ENCODE results near the gene DNAJC25.
"Not testable (repeated sequence)": the region's sequence is repeated elsewhere in the genome, so short reads cannot be mapped to it uniquely, and the experiment has no call there.

The DNAJC25 gene

DNA sequence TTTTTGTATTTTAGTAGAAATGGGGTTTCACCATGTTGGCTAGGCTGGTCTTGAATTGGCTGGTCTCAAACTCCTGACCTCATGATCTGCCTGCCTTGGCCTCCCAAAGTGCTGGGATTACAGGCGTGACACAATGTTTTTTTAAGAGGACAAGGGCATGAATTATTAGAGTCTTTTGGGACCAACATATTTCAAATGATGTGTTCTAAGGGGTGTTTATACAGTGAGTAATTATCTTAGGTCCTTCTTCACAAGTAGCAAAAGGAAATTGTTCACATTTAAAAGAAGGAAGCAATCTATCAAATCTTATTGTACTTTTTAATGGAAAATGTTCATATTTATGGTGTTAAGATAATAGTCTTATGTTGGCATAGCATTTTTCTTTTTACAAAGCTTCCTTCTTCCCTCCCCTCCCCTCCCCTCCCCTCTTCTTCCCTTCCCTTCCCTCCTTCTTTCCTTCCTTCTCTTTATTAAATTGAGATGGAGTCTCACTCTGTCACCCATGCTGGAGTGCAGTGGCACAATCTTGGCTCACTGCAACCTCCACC is 37.0 kb downstream of the DNAJC25 start:
- DNase-seq (ENCODE audit: low spot score) = no peak

DNA sequence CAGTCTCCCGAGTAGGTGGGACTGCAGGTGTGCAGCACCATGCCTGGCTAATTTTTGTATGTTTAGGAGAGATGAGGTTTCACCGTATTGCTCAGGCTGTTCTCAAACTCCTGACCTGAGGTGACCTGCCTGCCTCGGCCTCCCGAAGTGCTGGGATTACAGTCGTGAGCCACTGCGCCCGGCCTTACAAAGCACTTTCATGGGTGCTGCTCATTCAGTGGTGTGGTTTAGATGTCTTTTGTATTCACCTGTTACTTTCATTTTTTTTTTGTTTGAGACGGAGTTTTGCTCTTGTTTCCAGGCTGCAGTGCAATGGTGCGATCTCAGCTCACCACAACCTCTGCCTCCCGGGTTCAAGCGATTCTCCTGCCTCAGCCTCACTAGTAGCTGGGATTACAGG is 37.5 kb downstream of the DNAJC25 start:
- not testable (repeated sequence) for DNase-seq (ENCODE audit: low spot score)

DNA sequence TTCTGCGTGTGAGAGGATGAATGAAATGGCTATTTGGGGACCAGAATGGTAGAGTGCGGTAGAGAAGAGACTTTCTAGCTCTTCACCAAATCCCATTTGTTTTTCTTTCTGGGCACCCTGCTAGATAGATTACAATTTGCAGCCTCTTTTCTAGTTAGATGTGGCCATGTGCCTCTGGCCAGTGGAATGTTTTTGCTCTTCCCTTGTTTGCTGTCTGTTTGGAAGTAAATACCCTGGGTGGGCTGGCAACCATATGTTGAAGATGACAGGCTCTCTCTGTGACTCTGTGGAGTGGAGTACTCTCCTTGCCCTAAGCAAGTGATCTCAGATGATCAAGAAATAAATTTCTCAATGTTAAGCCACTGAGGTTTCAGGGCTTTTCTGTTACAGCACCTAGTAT is 43.2 kb downstream of the DNAJC25 start:
- DNase-seq (ENCODE audit: low spot score) = no peak

DNA sequence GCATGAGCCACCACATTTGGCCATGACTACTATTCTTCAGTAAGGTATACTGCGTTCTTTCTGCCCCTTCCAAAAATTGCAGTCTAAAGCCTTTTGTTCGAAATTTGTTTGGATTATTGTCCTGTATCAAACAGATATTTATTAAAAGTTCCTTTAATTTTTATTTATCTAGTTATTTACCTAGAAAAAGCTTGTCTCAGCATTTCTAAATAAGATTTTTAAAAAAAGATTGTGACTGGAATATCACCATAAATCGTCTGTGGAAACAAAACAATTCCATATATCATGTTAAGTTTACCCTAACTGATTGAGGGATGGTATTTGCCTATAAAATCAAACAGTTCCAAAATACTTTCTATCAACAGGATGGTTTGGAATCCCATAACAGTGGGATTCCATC is 45.0 kb downstream of the DNAJC25 start:
- no peak for DNase-seq (ENCODE audit: low spot score)

DNA sequence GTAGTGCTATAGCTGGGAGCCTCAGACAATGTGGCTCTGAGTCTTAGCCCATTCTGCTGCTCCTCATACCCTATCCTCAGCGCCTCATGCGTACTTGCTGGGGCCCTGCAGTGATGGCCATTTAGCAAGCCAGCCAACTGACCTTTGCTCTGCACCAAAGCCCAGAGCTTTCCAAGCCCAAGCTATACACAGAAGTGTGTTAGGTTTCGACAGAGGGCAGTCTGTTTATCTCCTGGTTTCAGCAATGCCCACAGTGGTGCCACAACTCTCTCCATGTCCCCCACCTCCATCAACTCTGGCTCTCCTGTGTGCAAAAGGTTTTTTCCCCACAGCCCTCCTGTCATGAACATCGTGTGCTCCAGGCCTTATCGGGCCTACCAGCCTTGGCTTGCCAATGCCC is 47.2 kb downstream of the DNAJC25 start:
- DNase-seq (ENCODE audit: low spot score) = no peak

DNA sequence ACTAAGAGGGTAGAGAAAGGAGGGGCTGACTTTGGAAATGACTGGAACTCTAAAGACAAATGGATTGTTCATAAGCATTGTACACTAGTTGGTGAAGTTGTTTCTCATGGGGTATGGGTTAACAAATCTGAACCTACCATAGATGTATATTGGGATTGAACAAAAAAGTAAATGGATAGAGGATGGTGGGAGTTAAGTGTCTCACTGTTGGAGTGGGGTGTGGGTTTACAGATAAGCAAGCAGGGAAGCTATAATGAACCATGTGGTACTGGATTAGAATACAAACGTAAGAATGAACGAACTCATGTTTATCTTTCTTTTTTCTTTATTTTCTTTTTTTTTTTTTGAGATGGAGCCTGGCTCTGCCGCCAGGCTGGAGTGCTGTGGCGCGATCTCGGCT is 48.1 kb downstream of the DNAJC25 start:
- no peak for DNase-seq (ENCODE audit: low spot score)

DNA sequence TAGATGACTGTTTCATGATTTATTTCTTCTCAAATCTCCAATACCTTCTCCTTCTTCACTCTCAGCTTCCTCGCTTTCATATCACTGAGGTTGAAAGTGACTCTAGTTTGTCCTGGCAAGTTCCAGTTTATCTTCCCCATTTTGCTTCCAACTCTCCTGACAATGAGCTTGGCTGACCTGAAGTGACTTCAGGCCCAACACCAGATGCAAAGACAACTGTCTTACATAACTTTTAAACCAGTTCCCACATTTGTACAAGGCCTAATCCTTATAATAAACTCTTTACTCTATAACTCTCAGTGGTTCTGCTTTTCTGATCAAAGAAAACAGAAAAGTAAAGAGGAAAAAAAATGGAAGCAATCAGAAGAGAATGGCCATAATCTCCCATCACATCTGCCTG is 52.3 kb downstream of the DNAJC25 start:
- no peak for DNase-seq (ENCODE audit: low spot score)

DNA sequence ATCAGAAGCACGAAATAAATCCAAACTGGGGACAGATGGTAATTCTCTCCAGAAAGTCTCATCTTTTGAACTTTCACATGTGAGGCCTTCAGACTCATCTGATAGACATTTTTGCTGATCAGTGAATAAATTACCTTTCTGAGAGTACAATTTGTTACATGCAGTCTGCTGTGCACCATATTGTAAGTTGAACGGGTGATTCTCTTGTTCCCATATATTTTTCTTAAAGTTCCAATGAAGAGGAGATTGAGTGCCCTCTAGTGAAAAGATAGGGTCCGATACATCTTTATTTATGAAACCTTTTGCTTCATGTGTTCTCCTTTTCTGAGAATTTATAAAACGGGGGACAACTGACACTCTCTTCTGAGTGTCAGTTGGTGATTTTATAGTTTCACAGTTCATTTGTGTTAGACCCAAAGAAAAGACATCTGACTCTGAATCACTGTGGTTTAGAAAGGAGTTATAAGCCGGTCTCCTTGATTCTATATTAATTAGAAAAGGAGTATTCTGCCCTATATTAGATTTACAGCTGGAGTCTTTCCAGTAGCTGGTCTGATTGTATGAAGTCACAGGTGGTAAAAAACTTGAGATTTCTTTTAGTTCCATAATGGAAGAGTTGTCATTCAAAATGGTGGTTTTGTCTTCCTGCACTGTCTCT is 60.7 kb downstream of the DNAJC25 start:
- DNase-seq (ENCODE audit: low spot score) = peak; percentile 54

DNA sequence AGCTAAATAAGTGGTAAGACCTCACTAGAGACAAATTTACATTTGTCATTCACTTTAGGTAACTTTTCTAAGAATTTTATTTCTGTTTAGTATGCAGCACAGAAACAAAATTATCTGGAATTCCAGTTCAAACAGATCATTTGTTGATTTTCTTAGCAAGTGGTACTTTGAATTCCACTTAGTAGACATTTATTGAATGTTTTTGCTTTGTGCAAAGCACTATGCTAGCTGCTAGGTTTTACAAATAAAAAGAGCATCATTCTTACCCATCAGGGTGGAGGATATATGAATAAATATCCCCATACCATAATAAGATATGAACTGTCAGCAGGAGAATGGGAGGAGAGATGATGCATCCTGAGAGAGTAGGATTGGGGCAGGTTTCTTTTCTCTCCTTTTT is 65.7 kb downstream of the DNAJC25 start:
- DNase-seq (ENCODE audit: low spot score) = no peak

DNA sequence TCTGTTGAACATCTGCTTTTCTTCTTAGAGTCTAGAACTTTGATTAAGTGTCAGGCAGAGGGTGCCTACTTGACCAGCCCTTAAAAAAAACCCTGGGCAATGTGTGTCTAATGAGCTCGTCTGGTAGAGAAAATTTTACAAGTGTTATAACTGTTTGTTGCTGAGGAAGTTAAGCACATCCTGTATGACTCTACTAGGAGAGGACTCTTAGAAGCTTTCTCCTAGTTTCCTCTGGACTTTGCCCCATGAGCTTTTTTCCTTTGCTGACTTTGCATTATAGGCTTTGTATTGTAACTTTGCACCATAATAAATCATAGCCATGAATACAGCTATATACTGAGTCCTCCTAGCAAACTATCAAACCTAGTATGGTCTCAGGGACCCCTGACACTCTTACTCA is 69.6 kb downstream of the DNAJC25 start:
- peak; percentile 31 for DNase-seq (ENCODE audit: low spot score)
